Renal cortex interstitium (tissue), 11 donors: ENCODE data around the gene IL17RB. TPM values are rescaled to one million over a fixed set of nuclear protein-coding genes. Genes with fewer than 3 reads are reported as not detected.

Experiments
- DNase-seq, 11 donors: peaks; one replicate each; pipeline ENCODE4 v3.0.0-alpha.2; 2013; ENCODE audit warnings: low read depth in 9 of 11, low spot score in 4 of 11; ENCODE audit errors: extremely low read depth in 1 of 11
- polyA plus RNA-seq, 3 donors: library from polyadenylated mRNA; unstranded; fragments of 120-200 nt; gene quantifications; one replicate each; pipeline ENCODE4 v1.2.1, GENCODE V29; 2013; ENCODE audit not compliant: insufficient read length in 3 of 3

The IL17RB gene
- polyA plus RNA-seq, 3 donors, result 13.7 to 16.7 (median 15.0) TPM

DNA sequence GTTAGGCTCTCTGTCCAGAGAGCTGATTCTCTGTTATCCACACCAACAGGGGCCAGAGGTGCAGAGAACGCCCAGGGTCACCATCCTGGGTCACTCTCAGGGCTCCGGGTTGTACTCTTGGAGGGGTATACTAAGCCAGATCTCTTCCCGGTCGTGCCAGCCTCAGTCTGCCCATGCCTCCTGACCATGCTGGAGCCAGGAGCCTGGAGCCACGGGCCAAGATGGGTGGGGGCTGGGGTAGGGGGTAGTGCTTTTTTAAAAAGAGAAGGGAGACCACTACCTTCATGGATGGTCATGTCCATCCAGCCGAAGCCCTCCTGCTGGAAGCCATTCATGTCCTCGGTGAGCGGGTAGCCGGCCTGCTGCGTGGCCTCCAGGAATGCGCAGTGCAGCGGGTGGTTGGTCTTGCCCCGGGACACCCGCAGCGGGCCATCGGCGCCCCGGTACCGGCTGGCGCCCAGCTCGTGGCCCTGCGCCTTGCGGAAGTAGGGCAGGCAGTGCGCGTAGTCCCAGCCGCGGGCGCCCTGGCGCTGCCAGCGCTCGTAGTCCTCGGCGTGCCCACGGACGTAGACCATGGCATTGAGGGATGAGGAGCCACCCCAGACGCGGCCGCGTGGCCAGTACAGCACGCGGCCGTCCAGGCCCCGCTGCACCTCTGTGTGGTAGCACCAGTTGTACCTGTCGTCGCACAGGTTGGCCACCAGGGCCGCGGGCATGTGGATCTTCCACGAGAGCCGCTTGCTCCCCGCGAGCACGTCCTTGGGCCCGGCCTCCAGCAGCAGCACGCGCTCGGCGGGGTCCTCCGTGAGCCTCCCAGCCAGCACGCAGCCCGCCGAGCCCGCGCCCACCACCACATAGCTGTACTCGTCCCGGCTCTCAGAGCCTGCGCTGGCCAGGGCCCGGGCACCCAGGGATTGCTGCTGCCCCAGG lies 23.1 kb upstream of the IL17RB start:
- no peak for DNase-seq

DNA sequence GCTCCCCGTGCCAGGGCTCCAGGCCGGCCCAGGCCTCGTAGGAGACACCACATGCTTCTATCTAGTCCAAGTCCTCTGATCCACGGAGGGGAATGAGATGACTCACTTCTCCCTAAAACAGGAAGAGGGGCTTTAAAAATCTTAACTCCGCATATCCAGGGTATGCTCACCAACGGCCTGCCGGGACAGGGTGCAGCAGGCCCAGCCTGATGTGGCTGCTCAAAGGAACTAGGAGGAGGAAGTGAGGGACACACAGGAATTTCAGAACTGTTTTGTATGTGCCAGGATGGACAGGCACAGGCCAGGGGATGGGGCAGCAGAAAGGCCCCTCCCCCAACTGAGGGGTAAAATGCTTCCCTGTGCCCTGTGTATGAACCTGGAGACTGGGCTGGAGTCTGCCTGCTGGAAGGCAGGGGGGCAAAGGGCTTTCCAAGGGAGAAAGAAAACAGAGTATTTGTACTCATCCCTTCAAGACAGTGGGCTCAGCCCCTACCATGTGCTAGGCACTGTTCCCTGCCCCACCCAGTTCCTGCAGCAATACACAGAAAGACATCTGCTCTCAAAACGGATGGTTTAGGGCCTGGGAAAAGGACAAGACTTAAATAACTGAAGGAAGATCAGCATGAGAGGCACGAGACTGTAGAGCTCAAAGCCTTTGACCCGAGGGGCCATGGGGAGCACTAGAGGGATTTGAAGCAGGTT lies 22.3 kb upstream of the IL17RB start:
- no peak for DNase-seq

DNA sequence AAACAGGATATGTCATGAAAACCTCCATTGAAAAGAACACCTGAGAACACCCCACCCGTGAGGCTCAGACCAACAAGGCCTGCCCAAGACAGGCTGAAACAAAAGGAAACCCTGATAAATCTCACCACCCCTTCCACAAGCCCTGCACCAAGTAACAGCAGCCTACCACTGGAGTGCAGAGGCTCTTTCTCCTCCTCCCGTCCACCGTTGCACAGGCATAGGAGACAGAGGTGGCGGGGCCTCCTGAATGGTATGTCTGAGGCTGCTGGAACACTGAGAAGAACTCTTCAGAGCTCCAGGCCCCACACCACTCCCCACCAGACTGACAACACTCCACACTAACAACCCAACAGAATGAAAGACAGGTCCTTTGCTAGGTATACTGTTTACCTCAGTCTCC lies 21.6 kb upstream of the IL17RB start:
- no peak for DNase-seq

DNA sequence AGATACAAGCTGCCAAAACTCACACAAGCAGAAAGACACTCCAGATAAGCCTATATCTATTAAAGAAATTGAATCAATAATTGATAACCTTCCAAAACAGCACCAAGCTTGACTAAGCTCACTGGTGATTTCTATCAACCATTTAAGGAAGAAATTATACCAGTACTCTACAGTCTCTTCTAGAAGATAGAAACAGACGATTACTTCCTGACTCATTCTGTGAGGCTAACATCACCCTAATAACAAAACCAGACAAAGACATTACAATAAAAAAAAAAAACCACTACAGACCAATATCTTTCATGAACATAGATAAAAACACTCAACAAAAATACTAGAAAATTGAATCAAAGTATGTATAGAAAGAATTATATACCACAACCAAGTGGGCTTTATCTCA lies 20.3 kb upstream of the IL17RB start:
- no peak for DNase-seq

DNA sequence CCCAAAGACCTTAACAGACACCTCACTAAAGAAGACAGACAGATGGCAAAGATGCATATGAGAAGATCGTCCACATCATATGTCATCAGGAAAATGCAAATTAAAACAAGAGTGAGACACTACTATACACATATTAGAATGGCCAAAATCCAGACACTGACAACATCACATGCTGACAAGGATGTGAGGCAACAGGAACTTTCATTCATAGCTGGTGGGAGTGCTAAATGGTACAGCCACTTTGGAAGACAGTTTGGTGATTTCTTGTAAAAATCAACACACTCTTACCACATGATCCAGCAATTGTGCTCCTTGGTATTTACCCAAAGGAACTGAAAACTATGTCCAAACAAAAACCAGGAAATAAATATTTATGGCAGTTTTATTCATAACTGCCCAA lies 17.8 kb upstream of the IL17RB start:
- DNase-seq, result no peak

DNA sequence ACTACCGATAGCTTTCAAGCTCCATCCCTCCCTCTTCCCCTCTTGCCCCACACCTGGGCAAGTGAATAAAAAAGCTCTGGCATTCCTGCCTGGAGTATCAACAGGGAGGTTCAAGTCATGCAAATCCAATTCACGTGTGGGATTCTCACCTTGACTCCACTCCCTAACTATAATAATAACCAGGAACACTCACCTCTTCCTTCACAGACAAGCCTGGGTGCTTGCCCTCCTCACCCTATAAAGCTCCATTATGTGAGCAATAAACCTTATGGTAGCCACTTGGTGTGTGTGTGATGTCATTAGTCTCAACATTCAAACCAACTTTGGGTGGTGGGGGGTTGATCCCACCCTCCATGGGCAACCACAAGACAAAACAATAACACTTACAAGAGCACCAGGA lies 16.8 kb upstream of the IL17RB start:
- no peak for DNase-seq

DNA sequence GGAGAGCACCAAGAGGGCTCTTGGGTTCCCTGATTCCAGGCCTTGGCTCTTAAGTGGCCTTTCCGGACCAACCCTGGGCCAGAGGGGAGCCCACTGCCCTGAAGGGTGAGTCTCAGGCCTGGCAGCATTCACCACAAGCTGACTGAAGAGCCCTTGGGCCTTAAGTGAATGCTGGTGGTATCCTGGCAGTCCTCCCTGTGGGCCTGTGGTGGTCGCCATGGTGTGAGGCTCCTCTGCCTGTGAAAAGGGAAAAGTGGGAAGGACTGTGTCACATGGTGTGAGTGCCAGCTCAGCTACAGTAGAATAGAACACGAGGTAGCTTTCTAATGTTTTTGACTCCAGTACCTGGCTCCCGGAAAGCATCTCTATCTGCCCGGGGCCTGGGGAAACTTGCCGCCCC lies 15.4 kb upstream of the IL17RB start:
- DNase-seq, result no peak

DNA sequence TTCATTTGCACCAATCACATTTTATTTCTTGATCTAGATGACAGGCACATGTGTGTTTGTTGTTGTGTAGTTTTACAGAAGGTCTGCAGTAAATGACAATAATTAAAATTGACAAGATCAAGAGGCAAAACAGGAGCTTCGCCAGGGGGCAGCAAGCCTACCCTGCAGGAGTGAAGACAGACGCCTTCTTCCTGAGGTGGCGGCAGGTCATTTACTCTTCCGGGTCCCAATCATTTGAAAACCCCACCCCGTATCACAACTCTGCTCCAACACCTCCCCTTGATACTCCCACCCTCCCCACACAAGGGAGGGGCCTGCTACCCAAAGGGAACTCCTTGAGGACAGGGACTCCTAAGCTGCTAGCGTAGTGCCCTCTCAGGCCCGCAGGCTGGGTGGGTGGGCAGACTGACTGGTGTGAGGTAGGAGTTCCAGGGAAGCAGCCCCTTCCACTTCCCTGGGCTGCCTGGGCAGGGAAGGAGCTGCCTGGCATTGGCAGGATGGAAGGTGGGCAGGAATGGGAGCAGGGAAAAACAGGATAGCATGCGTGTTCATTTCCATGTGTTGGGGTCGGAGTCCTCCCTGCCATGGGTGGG lies 13.2 kb upstream of the IL17RB start:
- DNase-seq, result no peak

DNA sequence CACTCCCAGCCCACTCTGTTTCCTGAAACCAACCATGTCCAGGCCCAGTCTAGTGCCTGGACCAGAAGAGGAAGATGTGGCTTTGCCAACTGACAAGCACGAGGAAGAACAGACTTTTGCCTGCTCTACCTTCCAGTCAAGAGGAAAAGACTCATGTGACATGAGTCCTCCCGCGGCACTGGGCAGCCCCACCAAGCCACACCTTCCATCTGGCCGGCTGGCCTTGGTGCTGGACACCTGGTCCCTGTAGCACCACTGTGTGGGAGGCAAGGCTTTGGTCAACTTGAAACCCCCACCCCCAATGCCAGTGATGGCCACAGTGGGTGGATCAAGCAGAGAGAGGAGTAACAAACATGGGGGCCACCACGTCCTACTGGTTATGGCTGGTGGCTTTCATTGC lies 12.7 kb upstream of the IL17RB start:
- no peak for DNase-seq

DNA sequence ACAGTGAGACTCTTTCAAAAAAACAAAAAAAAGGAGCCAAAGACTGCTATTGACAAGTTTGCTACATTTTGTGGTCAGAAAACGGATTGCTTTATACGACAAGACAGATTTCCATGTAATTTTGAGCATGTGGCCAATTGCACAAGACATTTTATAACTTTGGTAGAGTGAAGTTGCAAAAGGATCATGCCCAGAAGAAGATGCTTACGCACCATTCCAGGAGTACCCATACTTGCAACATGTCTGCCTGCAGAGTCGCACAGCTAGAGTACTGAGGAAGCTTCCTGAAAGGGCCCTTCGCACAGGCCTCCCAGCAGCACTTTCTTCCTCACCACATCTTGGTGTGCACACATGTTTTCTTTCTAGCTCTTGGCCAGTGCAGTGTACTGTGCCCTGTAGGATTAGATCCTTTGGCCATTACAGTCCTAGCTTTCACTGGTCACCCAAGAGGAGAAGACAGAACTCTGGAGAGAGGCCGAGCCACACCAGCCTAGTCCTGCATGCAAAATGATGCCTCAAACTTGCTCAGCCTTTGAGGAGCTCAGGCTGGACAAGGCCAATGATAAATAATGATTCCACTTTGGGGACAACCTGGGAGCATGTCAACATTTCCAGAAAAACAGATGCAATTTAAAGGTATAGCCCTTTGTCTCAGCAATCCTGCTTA lies 11.8 kb upstream of the IL17RB start:
- no peak for DNase-seq

DNA sequence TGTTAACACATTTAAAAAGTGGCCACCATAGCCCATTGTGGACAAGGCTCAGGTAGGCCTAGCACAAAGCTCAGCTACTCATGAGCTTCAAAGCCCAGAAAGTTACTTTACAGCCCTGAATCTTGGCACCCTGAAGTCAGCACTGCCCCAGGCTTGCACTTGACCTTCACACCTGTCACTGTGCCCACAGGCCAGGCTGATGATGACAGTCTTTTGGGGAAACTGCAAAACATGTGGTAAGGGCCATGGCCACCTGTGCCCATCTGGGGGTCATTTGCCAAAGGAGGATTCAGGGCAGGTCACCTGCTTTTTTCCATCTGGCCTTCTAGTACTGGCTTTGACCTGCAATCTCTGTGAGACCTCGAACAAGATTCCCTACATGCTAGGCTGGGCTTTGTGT lies 11.1 kb upstream of the IL17RB start:
- DNase-seq, result no peak

DNA sequence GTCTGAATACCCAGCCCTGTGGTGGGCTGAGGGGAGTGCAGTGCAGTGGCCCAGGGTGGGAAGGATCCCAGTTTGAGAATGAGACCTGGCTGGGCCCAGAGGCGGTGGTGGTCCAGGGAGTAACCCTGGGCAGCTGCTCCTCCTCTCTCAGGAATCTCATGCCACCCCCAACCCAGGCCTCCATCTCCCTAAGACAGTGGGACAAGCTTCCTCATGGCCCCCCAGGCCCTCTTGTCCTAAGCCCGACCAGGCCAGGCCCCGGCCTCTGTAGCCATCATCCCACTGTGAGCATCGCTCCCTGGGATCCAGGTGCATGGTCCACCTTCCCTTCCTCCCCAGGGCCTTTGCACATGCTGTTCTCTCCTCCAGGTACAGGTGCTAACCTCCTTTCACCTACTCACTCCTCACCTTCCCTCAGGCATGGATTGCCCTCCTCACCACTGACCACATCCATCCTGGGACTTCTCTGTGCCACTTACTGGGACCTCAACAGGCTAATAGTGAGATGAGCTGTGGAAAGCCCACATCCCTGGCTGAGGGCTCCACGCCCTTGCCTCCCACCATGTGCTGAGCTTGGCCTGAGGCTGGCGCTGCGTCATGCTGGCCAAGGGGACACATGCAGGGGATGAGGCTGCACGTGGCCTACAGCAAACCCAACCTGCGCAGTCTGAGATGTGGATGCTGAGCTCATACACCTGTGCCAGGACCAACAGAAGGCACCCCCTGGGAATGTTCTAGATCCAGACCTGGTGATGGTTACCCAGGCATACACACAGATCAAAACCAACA lies 10.1 kb upstream of the IL17RB start:
- no peak for DNase-seq

DNA sequence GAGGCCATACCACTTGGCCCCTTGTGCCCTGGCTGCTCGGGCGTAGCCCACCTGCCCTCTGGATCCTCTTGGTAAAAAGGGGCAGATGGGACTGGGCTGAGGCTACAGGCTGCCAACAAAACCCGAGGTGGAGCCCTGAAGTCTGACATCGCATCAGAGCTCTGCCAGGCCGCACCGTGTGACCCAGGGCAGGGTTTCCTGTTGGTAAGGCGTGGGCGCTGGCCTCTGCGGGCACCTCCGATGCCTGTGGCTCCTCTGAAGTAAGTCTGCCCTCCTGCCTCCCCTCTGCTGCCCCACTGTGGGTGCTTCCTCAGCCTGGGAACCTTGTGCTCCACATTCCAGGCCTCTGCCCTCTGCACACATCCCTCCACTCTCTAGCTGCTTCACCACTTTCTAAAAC lies 9.0 kb upstream of the IL17RB start:
- no peak for DNase-seq

DNA sequence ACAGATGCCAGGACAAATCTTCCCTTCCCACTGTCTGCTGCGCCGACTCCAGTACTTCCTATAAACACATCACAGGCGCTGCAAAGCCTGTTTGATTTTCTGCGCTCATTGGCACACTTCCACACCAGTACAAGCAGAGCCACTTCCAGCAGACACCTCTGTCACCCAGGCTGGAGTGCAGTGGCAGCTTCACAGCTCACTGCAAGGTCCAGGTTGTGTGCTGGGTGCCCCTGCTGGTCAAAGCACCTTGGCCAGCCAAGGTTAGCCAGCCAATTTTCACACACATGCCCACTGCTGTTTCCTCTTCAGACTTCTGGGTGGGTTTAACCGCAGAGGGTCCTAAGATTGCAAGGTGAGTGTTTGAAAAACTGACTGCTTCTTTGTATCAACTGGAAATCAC lies 5.1 kb upstream of the IL17RB start:
- DNase-seq, result no peak

DNA sequence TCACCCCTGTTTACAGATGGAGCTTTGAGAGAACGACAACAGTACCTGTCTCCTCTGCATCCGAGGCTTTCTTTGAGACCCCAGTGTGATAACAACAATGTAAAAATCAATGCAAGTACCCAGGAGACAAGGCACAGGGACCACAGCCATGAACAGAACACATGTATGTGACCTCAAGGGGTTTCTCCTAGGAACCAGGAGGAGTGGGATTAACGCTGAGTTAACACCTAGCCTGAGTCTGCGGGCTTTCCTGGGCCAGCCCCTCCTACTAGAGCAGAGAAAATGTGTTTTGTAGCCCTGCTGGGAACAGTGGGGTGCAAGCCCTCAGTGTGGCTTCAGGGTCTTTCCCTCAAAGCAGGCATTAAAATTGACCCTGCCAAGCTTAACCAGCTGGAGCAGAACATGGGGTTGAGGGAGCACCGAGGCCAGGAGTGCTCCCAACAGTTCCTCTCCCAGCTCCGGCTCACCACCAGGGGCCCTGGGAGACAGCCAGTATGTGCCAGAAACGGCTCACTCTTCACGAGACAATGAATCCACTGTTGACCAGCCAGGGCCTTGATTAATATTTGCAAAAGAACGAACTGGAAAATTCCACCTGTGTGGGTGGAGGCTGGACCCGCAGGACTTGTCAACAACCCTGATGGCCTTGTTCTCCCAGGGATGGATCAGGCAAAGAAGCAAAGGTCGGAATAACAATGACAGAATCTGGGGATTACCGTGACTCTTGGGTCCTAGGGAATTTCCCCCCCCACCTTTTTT lies 3.8 kb upstream of the IL17RB start:
- peak in 6 of 11 donors; percentile 19 to 55 (median 30) for DNase-seq

DNA sequence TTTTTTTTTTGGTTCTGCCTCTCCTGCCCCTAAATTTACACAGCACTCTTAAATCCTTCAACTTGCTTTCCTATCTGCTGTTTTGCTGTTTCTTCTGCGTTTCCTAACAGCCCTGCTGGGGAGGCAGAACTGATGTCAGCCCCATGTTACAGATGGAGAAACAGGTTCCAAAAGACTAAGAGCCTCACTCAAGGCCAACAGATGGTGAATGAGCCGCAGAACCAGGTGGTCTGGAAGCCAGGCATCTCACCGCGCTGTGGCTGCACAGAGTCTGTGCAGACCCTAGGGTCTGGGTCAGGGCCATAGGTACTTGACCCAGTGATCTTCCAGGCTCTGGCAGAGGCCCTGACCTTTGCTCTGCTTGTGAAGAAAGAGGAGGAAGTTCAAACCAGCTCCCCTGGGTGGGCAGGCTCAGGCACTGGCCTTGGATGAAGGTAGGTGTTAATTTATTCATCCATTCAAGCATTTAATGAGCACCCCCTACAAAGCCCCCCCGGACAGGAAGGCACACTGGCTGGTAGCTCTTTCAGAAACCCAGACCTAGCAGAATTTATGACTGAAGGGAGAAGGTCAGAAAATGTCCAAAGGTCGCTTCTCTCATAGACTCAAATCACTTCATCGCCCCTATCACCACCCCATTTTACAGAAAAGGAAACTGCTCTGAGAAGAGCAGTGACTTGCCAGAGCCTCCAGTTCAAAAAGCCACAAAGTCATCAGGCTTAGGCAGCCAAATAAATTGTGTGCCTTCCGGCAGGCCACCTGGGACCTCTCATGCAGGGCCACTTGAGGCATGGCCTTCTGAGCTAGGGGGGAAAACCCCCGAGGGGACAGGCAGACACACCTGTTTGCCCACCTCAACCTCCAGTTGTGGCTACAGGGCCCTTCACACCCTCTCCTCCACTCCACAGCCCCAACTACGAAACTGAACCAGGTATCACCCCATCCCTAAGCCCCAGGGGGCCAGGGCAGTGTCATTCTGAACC lies 2.9 kb upstream of the IL17RB start:
- DNase-seq, result no peak
